ENCODE data around the gene CES4A. TPM values are rescaled to one million over a fixed set of nuclear protein-coding genes. Genes with fewer than 3 reads are reported as not detected.

Gene CES4A
- total RNA-seq, 4 donors from 2014 or later = 13.7 to 26.5 (median 17.9) TPM

- peaks cover 0 to 12% (median 4%) of the 10 kb centered on the region in 4 donors for H3K4me1 ChIP-seq
- H3K9me3 ChIP-seq = no peaks in the 10 kb centered on the region
- H3K27ac ChIP-seq = no peak overlapping the region
- H3K36me3 ChIP-seq = no peaks in the 10 kb centered on the region
- H3K27me3 ChIP-seq = no peaks in the 10 kb centered on the region
- peak in 1 of 3 donors; percentile 11 for DNase-seq
- no peak overlapping the region for H3K4me3 ChIP-seq
- no peak for TF ChIP-seq CTCF (IDR thresholded peaks at IDR 0.05)
- TF ChIP-seq POLR2A (IDR thresholded peaks at IDR 0.05) = no peak
These were observed 38.2 kb downstream of the CES4A start for GRCh38 chr16:67026570-67026969.

- Histone ChIP-seq H3K27ac (no peak overlapping the region), H3K4me3 (no peak overlapping the region), H3K36me3 (no peaks in the 10 kb centered on the region), H3K4me1 (peaks cover 0 to 17% (median 4%) of the 10 kb centered on the region in 4 donors), H3K27me3 (no peaks in the 10 kb centered on the region), H3K9me3 (no peaks in the 10 kb centered on the region)
- peak in 1 of 3 donors; percentile 39 for DNase-seq
- TF ChIP-seq POLR2A (IDR thresholded peaks at IDR 0.05) (no peak), CTCF (IDR thresholded peaks at IDR 0.05) (no peak)
These were observed 38.7 kb downstream of the CES4A start for GRCh38 chr16:67027046-67027445.

GRCh38 chr16:67028167-67028695 is 39.8 kb downstream of the CES4A start:
- no peaks in the 10 kb centered on the region for H3K36me3 ChIP-seq
- no peak for DNase-seq
- peak overlapping the region; percentile 92 to 99 (median 96) for H3K27ac ChIP-seq
- TF ChIP-seq CTCF (IDR thresholded peaks at IDR 0.05) (no peak), POLR2A (IDR thresholded peaks at IDR 0.05) (no peak)
- peak overlapping the region; percentile 77 to 97 (median 94) for H3K4me3 ChIP-seq
- no peaks in the 10 kb centered on the region for H3K27me3 ChIP-seq
- H3K9me3 ChIP-seq = no peaks in the 10 kb centered on the region
- H3K4me1 ChIP-seq = peaks cover 0 to 19% (median 4%) of the 10 kb centered on the region in 4 donors

- H3K4me1 ChIP-seq = peaks cover 0 to 19% (median 4%) of the 10 kb centered on the region in 4 donors
- TF ChIP-seq CTCF (IDR thresholded peaks at IDR 0.05) (peak in 4 of 6 experiments; percentile 9 to 35 (median 30)), POLR2A (IDR thresholded peaks at IDR 0.05) (peak; percentile 87 to 88)
- H3K36me3 ChIP-seq = no peaks in the 10 kb centered on the region
- H3K4me3 ChIP-seq = peak within 1 kb of the TSS; percentile 77 to 97 (median 94)
- H3K27ac ChIP-seq = peak within 1 kb of the TSS; percentile 92 to 99 (median 96)
- no peaks in the 10 kb centered on the region for H3K27me3 ChIP-seq
- H3K9me3 ChIP-seq = no peaks in the 10 kb centered on the region
- DNase-seq = peak; percentile 92 to 97 (median 95)
These were observed 40.4 kb downstream of the CES4A start, which contains the start of gene CBFB for GRCh38 chr16:67028696-67029253. TSS of gene CBFB (plus strand) at chr16:67029149. CDS start at chr16:67029408, 259 bp downstream.

- H3K9me3 ChIP-seq = no peaks in the 10 kb centered on the region
- TF ChIP-seq POLR2A (IDR thresholded peaks at IDR 0.05) = peak; percentile 23 to 28
- peak in 1 of 6 experiments; percentile 2 for TF ChIP-seq CTCF (IDR thresholded peaks at IDR 0.05)
- H3K4me1 ChIP-seq = peaks cover 0 to 19% (median 4%) of the 10 kb centered on the region in 4 donors
- H3K27ac ChIP-seq = peak overlapping the region; percentile 92 to 99 (median 96)
- peak; percentile 74 to 84 (median 76) for DNase-seq
- H3K27me3 ChIP-seq = no peaks in the 10 kb centered on the region
- no peaks in the 10 kb centered on the region for H3K36me3 ChIP-seq
- peak overlapping the region; percentile 77 to 97 (median 94) for H3K4me3 ChIP-seq
These were observed 41.1 kb downstream of the CES4A start for GRCh38 chr16:67029254-67030096.

Data from Peyer's patch (tissue), 4 donors.